Fibroblast of skin of scalp (primary cell): ENCODE data around the gene DNAJB12.
A peak's percentile ranks its signal among the peaks of the same experiment; 100 is the strongest.
"Not testable (repeated sequence)": the region's sequence is repeated elsewhere in the genome, so short reads cannot be mapped to it uniquely, and the experiment has no call there.

Source experiments
- DNase-seq: peaks from one replicate; pipeline ENCODE4 v3.0.0-alpha.2; 2013

Gene DNAJB12

DNA sequence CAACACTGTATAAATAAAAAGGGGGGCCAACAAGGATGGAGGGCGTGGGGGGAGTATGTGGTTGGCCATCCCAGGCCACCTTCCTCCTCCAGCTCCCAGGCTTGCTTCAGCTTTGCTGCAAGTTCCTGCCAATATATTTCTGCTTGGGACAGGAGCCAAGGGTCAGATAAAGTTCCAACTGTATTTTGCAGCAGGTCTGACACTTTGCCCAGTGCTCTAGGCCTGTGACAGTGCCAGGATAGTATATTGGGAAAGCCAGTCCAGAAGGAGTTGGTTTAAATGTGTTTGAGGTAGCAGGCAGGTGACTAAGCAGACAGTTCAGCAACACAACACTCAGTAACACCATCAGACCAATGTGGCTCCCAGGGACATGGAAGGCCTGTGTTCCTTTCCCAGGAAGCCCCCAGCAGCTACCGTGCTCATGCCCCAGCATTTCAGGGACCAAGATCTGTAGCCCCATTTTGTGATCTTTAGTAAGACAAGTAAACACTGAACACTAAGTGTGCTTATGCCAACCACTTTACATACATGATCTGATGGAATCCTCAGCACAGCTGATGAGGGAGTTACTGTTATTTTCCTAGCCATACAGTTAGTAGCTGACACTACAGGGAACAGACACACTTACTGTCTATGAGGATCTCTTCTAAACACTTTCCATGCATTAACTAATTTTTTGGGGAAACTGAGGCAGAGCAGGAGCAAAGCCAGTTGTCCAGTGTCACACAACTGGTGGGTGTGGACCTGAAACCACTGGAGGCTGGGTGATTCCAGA is 38.9 kb downstream of the DNAJB12 start:
- DNase-seq: peak; percentile 48

DNA sequence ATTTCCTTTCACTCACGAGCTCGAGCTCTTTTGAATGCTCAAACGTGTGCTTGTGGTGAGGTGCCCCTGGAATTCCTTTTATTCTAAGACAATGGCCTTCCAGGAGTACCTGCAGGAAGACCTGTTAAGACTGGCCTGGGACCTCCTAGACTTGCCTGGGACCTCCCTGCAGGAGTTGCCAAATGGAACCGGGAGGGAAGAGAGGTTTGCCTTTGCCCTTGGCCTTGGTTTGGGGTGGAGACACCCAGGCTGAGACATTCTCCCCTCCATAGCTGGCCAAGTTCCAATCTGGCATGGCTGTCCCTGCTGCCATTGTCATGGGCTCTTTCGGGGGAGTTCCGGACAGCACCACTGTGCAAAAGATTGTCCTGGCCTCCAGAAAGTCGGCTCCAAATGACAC is 39.7 kb downstream of the DNAJB12 start:
- DNase-seq: no peak

DNA sequence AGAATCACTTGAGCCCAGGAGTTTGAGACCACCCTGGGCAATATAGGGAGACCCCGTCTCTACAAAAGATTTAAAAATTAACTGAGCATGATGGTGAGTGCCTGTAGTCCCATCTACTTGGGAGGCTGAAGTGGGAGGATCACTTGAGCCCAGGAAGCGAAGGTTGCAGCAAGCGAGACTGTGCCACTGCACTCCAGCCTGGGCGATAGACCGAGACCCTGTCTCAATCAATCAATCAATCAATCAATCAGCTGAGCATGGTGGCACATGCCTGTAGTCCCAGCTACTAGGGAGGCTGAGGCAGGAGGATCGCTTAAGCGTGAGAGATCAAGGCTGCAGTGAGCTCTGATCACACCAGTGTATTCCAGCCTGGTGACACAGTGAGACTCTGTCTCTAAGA is 40.5 kb downstream of the DNAJB12 start:
- DNase-seq: no peak

DNA sequence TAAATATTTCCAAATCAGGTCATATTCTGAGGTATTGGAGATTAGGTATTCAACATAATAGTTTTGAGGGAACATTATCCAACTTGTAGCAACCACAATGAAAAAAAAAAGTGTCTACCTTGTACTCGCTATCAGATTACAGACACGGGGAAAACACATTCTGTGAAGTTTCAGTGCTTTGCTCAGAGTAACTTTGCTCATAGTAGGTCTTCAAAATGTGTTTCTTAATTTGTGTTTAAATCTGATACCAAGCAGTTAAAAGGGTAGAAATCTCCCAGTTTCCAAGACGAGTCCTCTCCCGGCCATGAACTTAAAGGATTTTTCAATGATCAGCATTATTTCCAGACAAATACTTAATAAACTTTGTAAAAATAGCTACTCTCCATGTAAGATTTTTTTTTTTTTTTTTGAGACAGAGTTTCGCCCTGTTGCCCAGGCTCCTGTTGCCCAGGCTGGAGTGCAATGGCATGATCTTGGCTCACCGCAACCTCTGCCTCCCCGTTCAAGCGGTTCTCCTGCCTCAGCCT is 41.8 kb downstream of the DNAJB12 start:
- DNase-seq: no peak

DNA sequence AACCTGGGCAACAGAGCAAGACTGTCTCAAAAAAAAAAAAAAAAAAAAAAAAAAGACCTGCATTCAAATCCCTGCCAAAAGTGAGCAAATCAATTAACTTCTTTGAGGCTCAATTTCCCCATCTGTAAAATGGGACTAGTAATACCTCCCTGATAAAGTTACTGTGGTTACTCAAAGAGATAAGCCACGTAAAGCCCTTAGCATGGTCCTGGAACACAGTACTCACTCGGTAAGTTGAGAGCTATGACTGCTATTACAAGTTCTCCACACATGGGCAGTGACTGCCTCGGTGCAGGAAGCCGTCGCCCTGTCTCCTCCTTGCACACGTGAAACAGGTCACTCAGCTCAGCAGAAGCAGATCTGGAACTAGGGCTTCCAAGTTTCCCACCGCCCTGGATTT is 43.1 kb downstream of the DNAJB12 start:
- DNase-seq: no peak

DNA sequence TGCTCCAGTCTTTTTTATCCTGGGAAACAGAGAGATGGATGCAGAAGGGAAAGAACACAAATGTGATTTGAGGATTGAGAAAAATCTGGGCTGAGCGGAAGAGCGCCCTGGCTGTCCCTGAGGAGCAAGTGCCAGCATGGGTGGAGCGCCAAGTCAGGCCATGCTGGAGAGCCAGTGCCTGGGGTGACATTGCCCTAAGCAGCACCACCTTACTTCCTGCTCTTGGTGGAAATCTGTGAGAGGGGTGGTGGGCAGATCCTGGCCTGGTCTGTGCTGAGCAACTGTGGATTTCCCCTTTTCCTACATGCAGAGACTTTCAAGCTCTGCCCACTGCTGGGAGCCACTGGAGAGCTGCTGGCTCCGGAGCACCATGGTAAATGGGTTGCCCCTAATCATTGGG is 44.1 kb downstream of the DNAJB12 start:
- no peak for DNase-seq

DNA sequence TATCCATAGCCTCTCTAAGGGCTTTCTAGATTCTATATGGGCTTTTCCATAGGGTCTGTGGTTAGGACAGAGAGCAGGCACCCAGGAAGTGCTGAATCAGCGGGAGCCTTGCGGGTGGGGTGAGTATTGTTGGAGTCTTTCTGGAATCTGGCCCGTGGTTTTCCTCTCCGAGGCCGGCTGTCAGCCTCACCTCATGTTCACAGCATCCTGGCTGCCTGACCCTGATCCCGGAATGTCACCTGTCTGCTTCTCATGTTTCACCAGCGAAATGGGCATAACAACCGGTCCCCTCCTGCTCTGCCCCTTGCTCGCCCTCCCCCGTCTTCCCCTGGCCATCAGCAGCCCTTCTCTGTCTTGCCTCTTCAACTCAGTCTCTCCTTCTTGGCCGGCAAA is 44.5 kb downstream of the DNAJB12 start:
- no peak for DNase-seq

DNA sequence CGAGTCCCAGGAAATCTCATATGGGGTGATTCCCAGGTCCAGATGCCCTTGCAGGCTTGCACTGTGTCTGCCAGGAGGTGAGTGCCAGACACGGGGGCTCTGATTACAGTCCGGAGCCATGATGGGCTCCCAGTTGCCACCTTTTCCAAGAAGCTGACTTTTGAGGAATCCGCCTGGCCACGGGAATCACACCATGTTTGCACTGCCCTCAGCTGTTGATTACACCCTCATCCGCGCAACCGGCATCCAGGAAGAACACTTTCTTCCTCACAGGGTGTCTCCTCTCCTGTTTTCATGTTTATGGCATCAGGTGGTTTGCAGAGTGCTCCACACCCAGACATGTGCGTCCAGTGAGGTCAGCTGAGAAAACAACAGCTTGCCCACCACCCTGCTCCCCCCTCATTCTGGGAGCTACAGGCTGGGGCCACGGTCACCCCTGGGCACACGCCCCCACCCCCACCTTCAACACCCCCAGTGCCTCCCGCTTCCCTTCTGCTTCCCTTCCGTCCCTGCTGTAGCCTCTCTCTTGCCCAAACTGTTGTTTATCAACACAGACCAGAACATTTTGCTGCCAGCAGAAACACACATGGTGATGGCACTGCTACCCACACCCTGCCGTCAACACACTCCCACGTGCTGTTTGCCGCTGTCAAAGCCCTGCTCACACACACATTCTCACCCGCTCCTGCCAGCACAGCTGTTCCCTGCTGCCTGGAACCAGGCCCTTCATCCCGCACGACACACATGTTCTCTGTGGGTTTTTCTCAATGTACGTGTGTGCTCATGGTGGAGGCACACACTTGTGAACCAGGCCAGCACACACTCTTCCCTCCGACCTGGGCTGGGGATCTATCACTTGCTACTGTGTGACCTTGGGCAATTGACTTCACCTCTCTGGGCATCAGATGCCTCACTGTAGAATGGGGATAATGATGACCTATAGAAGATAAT is 45.2 kb downstream of the DNAJB12 start:
- DNase-seq: no peak

DNA sequence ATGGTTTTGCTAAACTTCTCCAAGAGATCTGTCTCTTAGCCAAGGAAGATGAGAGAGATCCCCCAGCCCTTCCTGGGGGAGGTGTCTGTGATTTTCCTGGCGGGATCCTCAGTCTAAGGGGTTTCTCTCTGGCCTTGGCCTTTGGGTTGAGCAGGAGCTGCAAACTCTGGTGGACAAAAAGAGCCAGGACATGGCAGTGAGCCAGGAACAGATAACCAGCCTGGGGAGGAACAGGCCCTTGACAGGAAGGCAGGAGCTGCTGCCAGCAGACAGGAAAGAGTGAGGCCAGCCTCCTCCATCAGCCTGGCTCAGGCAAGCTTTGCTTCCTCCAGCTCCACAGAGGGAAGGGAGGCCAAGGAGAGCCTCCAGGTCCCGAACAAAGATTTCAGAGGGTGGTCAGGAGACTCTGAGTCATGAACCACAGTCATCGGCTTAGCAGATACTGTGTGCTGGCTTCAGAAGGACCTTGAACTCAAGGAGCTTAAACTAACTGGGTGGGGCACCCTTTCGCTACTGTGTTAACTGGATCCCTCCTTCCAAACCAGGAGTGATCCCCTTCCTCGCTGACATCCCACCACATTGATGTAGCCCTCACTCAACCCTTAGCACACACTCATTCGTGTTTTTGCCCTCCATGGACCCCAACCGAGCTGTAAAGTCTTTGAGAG is 46.3 kb downstream of the DNAJB12 start:
- DNase-seq: peak; percentile 71

DNA sequence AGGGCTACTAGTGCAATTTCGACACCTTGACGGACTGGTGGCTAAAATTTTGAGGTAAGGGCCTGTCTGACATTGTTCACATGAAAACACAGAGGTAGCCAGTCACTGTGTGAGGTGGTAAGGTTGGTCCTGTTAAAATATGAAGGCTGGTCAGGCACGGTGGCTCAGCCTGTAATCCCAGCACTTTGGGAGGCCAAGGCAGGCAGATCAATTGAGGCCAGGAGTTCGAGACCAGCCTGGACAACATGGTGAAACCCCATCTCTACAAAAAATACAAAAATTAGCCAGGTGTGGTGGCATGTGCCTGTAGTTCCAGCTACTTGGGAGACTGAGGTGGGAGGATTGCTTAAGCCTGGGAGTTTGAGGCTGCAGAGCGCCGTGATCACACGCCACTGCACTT is 47.0 kb downstream of the DNAJB12 start:
- DNase-seq: not testable (repeated sequence)

DNA sequence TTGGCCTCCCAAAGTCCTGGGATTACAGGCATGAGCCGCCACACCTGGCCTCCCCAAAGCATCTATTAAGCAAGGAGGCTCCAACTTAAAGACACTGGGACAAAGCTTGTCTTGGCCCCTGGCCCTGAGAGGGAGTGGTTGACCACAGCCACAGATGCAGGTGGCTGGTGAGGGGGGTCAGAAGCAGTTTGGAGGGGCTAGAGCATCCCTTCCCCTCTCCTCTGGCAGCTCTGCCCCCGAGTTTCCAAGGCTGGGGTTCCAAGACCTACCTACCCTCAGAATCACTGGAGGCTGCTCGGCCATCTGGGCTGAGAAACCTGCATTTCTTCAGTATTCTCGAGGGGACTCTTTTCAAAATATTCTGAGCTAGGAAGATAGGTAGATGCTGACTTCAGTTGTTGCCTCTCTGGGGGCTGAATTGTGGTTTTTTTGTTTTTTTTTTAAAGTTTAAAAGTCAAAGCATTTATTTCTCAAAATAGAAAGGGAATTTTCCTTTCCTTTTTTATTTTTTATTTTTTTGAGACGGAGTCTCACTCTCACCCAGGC is 48.4 kb downstream of the DNAJB12 start:
- no peak for DNase-seq

DNA sequence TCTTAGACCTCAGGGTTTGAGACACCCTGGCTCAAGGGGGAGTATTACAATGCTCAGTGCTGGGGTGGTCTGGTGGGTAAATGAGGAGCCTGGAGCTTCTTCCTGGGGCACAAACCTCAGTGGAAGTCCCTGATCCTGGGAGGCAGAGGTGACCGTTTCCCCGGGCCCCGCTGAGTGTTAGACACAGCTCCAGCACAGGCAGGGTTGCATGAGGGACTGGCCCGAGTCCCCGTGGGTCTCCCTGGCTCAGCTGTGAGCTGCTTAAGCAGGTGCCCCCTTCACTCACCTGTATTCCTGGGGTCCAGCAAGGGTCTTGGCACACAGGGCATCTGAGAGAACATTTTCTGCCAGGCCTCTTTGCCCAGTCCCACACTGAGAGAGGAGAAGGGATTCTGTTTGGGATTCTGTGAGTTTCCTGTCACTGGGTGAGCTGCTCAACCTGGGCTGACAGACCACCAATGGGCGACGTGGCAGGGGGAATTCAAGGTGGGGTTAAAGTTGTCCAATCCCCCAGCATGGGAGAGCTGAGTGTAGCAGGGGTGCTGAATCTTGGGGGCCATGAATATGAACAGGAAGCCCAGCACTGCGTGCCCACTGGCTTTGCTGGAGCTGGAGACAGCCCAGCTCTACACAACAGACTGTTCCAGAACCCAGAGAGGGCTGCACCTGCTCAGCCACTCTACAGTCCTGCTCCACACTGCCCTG is 51.1 kb downstream of the DNAJB12 start:
- no peak for DNase-seq

DNA sequence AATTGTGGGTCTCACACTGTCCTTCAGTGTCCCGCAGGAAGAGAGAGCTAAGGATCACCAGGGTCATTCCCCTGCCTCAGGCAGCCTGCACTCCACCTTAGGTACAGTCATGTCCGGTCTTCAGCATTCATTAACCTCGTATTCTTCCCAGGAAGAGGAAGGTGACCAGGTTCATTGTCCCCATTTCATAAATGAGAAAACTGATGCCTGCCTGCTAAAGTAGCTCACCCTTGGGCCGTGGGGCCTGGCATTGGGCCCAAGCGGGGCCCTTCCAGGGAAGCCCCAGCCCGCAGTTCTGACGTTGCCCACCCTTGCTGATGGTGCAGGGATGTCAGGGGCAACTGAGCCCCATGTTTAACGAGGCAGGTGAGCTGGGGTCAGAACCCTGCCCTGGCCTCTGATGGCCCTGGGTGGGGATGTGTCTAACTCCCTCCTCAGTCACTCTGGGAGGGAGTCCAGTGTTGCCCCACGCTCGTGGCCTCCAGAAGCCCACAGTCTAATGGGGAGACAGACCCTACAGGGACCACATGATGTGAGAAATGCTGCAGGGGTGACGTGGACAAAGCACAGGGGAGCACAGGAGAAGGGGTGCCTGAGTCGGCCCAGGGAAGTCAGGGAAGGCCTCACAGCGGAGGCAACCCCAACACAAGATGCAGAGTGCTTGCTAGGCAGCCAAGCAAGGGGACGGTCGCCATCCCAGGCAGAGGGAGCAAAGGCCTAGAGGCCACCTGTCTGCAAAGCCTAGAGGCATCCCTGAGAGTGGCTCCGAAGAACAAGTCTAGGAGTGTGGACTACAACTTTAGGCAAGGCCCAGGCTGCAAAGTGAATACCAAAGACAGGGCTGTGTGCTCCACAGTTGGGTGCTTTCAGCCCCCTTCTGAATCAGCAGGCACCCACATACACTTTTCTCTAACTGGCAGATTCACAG is 55.9 kb downstream of the DNAJB12 start:
- DNase-seq: no peak

DNA sequence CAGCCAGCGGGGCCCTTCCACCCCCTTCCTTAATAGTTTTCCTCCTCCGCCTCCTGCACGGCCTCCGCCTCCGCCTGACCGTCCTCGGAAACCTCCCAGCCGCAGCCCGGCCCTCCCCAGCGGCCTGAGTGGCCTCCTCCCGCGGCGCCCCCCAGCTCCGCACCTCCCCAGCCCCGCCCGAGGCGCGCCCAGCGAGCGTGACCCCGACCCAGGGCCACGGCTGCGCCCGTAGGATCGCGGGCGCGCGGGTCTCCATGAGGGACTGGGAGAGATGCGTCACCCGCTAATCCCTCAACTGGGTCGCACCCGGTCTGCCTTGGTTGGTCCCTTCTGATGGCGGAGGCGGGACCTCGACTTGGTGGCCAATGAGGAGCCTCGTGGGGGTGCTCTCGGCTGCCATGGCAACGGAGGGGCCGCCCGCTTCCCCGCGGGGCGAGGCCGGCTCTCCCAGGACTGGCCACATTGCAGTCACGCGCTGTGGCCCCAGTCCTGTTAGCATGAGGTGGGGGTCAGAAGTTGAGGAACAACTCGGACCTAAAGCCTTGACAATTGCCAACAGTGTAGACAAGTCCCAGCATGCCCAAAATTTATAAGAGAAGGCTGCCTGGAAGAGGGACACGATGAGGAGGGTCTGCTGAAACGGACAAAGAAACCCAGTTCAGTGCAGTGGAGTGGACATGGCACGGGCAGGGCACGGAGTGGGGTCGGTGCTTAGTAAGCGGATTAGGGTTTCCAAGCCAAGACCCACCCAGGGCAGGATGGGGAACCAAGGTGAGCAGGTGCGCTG is 56.7 kb downstream of the DNAJB12 start:
- peak; percentile 99 for DNase-seq

DNA sequence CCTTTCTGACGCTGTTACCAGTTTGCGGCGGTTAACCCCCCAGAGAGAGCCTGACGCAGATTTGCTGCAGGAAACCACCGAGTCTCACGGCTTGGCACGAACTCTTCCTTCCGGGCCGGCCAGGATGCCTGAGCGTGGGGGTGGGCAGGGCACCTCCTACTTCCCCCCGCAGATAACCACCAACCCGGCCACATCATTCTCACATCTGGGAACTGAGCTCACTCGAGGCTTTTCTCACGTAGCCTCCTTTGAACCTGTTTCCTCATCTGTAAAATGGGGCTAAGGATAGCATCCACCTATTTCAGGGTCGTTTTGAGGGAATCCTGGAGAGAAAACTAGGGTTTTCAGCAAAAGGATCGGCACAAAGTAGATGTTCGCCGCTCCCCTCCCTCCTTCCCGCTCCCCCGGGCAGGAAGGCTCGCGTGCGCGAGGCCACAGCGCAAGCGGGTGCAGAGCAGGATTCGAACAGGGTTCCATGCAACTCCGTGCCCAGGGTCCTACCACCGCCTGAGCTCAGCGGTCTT is 57.4 kb downstream of the DNAJB12 start:
- DNase-seq: peak; percentile 98

DNA sequence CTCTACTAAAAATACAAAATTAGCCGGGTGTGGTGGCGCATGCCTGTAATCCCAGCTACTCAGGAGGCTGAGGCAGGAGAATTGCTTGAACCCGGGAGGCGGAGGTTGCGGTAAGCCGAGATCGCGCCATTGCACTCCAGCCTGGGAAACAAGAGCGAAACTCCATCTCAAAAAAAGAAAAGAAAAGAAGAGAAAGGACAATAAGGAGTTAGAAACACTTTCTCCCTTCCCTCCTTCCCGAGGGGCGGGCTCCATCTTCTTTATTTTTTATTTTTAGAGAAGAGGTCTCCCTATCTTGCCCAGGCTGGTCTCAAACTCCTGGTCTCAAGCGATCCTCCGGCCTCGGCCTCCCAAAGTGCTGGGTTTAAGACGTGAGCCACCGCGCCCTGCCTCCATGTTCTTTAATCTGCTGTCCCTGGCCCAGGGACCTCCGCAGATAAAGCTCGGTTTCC is 57.9 kb downstream of the DNAJB12 start:
- DNase-seq: not testable (repeated sequence)

DNA sequence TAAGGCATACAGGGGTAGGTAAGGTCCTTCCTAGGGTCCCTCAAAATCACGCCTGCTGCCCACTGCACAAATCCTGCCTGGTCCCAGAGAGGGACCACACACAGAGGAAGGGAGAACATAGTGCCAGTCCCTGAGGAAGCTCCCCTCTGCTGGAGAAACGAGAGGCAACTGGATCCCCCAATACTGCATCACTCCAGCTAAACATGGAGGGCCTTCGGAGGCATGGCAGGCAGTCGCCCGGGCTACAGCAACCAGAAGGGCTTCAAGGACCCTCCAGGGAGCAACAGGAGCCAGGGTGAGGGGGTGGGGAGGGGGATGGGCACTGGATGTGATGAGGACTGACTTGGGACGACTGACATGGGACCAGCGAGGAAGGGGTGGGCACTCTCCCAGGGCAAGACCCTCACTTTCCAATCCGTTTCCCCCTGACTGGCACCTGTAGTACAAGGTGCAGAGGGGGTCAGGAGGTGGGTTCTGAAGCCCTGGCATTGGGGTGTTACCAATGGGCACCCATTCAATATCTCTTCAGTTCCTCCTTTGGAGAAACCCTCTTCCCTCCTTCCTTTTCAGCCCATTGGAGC is 59.3 kb downstream of the DNAJB12 start:
- DNase-seq: no peak

DNA sequence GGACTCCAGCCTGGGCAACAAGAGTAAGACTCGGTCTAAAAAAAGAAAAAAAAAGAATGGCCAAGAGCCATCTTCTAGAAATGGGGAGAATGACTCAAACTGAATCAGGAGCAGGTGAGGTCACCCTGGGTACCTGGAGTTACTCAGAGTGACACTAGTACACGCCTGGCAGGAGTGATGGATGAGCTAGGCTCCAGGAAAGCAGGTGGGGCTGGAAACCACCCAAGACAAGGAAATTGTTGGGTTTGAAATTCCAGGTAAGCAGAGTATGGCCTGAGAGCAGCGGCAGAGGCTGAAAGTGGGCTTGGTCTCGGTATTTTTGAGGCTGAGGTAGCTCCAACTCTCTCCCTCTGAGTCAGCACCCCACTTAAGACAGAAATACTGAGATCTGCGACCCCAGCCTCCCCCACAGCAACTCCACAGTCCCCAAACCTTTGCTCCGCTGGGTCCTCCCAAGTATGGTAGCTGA is 62.5 kb downstream of the DNAJB12 start:
- DNase-seq: no peak

DNA sequence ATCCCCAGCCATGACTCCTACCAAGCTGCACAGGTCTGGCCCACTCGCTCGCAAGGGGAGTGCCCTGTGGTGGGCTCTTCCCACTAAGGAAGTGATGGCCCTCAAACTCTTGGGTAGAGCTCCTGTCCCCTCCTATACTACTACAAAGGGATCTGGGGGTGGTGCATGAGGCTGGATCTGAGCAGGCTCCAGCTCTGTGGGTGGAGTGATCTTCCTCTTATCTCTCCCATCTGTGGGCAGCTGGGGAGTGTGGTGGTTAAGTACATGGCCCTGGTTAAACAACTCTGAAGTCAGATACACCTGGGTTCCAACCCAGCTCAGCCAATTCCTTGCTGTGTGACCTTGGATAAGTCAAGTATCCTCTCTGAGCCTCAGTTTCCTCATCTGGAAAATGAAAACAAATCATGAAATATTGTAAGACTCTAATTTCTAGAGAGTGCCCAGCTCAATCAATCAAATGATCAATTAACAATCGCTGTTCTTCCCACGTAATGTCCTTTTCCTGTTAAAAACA is 63.6 kb downstream of the DNAJB12 start:
- DNase-seq: no peak
